Mucosa of gallbladder (tissue), 1 donor: ENCODE results near the gene DXO. TPM values are rescaled to one million over a fixed set of nuclear protein-coding genes. Genes with fewer than 3 reads are reported as not detected.
"Not testable (repeated sequence)": the region's sequence is repeated elsewhere in the genome, so short reads cannot be mapped to it uniquely, and the experiment has no call there.

Experiments used
- DNase-seq: peaks from one replicate; pipeline ENCODE4 v3.0.0-alpha.2; 2020; ENCODE audit warnings: low spot score
- total RNA-seq: library from RNA; stranded (reverse); gene quantifications from one replicate; pipeline ENCODE4 v1.2.1, GENCODE V29; 2021
- donor health status: DM: no; HTN: no; CAD: no.

The DXO gene
- total RNA-seq, 1 donor from 2014 or later = 27.6 TPM

GRCh38 chr6:31958741-31959739 is 12.9 kb downstream of the DXO start, which contains the start of the genes NELFE and SKIC2:
Gene NELFE, minus strand, starts transcription at chr6:31958971. Its CDS starts 525 bp downstream, at chr6:31958446.
Gene SKIC2, plus strand, starts transcription at chr6:31959175. Its CDS starts 18 bp downstream, at chr6:31959193.
- DNase-seq = peak; percentile 99

DNA sequence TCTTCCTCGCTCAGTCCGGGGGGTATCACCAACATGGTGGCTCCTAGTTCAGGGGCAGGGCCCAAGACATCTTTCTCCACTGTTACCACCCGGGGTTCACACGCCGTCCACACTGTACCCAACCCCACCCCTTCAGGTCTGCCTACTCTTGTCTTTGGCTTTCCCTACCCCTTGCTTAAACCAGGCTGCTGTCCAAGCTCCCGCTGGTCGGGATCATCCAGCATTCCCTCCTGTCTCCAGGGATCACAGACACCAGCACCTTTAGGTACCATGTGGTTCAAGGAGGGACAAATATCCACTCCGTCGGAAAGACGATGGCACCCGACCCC is 13.6 kb downstream of the DXO start:
- no peak for DNase-seq

GRCh38 chr6:31956796-31957195 is 15.1 kb downstream of the DXO start:
- no peak for DNase-seq

GRCh38 chr6:31954511-31954910 is 17.4 kb downstream of the DXO start:
- DNase-seq = no peak

GRCh38 chr6:31952890-31953289 is 19.0 kb downstream of the DXO start:
- DNase-seq = no peak

GRCh38 chr6:31952140-31952805 is 19.7 kb downstream of the DXO start:
- DNase-seq = peak; percentile 65

- DNase-seq = no peak
These were observed 21.9 kb downstream of the DXO start for GRCh38 chr6:31949926-31950548.

DNA sequence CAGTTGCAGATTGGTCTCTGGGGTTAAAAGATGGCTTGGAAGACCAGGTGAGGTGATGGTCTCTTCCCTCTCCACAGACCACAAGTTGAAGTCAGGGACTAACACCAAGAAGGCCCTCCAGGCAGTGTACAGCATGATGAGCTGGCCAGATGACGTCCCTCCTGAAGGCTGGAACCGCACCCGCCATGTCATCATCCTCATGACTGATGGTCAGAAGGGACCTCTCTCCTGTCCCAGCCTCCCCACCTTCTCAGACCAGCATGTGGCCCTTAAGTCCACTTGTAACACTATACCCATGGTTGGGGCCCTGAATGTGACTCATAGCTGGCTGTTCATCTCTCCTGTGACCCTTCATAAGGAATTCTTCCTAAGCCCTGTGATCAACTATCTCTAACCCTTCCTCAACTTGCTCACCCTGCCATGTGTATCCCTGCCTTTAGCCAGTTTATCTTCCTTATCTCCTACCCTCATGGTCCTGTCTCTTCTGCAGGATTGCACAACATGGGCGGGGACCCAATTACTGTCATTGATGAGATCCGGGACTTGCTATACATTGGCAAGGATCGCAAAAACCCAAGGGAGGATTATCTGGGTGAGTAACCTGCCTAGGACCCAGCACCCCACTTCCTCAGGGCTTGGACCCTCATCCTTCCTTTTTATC is 23.1 kb downstream of the DXO start:
- no peak for DNase-seq

DNA sequence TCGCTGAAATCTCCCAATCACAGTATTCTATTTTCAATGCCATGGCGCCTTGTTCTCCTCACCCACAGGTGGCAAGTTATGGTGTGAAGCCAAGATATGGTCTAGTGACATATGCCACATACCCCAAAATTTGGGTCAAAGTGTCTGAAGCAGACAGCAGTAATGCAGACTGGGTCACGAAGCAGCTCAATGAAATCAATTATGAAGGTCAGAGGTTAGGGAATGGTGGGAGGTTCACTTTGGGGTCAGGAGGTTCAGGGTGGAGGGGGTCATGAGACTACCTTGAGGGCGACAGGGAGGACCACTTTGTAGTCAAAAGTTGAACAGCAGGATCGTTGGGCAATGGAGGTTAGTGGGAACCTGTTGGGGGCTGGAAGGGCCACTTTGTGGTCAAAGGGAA is 23.6 kb downstream of the DXO start:
- no peak for DNase-seq

DNA sequence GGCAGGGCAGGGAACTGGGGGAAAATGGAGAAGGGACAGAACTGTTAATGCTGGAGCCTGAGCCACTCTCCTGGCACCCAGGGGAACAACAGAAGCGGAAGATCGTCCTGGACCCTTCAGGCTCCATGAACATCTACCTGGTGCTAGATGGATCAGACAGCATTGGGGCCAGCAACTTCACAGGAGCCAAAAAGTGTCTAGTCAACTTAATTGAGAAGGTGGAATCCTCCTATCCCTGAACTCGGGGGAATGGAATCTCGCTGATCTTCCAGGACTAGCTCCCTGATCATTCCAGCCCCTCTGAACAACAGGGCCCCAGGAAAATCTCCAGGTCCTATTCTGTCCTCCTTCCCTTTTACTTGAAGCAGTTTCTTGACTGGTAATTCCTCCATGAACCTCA is 24.1 kb downstream of the DXO start:
- DNase-seq = no peak

DNA sequence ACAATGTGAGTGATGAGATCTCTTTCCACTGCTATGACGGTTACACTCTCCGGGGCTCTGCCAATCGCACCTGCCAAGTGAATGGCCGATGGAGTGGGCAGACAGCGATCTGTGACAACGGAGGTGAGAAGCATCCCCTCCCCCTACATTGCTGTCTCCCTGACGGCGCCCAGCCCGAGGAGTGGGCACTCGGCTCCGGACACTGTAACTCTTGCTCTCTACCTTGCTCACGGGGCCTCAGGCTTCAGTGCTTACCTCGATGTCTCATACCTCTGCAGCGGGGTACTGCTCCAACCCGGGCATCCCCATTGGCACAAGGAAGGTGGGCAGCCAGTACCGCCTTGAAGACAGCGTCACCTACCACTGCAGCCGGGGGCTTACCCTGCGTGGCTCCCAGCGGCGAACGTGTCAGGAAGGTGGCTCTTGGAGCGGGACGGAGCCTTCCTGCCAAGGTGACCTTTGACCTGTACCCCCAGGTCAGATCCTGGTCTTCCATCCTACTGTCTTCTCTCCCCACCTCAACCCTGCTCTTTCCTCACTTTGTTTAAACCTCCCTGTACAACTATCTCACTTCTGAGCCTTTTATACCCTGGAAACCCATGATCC is 24.8 kb downstream of the DXO start:
- DNase-seq = no peak

DNA sequence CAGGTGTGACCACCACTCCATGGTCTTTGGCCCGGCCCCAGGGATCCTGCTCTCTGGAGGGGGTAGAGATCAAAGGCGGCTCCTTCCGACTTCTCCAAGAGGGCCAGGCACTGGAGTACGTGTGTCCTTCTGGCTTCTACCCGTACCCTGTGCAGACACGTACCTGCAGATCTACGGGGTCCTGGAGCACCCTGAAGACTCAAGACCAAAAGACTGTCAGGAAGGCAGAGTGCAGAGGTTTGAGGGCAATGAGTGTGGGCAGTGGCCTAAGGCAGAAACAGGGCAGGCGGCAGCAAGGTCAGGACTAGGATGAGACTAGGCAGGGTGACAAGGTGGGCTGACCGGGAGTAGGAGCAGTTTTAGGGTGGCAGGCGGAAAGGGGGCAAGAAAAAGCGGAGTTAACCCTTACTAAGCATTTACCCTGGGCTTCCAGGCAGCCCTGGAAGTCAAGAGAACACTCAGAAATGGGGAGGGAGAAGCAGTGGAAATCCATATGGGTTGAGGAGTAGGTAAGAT is 25.5 kb downstream of the DXO start:
- no peak for DNase-seq

DNA sequence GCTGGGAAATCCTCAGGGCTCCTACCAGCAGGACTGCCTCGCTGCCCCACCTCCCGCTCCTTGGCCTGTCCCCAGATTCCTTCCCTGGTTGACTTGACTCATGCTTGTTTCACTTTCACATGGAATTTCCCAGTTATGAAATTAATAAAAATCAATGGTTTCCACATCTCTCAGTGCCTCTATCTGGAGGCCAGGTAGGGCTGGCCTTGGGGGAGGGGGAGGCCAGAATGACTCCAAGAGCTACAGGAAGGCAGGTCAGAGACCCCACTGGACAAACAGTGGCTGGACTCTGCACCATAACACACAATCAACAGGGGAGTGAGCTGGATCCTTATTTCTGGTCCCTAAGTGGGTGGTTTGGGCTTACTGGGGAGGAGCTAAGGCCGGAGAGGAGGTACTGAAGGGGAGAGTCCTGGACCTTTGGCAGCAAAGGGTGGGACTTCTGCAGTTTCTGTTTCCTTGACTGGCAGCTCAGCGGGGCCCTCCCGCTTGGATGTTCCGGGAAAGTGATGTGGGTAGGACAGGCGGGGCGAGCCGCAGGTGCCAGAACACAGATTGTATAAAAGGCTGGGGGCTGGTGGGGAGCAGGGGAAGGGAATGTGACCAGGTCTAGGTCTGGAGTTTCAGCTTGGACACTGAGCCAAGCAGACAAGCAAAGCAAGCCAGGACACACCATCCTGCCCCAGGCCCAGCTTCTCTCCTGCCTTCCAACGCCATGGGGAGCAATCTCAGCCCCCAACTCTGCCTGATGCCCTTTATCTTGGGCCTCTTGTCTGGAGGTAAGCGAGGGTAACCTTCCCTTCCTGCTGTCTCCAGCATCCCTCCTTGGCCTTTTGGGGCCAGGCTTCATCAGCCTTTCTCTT is 26.2 kb downstream of the DXO start, which contains the start of gene CFB:
Gene CFB, plus strand, starts transcription at position 589 of the 863 bp plus-strand sequence. Its CDS starts 127 bp downstream, at position 716.
- DNase-seq = peak; percentile 91

DNA sequence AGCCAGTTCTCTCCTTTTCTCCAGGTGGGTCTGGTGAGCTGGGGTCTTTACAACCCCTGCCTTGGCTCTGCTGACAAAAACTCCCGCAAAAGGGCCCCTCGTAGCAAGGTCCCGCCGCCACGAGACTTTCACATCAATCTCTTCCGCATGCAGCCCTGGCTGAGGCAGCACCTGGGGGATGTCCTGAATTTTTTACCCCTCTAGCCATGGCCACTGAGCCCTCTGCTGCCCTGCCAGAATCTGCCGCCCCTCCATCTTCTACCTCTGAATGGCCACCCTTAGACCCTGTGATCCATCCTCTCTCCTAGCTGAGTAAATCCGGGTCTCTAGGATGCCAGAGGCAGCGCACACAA is 26.8 kb downstream of the DXO start:
- DNase-seq = no peak

GRCh38 chr6:31943742-31944141 is 28.2 kb downstream of the DXO start:
- DNase-seq = no peak

- DNase-seq = no peak
These were observed 31.7 kb downstream of the DXO start for GRCh38 chr6:31940256-31940664.

DNA sequence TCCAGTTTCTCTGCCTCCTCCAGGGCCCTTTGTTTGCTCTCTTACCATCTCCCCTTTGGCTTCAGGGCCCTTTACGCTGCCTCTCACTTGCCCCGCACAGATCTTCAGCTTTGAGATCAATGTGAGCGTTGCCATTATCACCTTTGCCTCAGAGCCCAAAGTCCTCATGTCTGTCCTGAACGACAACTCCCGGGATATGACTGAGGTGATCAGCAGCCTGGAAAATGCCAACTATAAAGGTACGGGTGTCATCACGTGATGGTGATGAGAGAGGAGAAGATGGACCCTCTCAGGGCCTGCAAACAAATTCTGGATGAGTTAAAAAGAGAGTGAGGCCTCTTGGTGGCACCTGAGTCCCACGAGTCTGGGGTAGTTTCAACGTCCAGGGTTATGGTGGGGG is 36.1 kb downstream of the DXO start:
- DNase-seq = no peak

DNA sequence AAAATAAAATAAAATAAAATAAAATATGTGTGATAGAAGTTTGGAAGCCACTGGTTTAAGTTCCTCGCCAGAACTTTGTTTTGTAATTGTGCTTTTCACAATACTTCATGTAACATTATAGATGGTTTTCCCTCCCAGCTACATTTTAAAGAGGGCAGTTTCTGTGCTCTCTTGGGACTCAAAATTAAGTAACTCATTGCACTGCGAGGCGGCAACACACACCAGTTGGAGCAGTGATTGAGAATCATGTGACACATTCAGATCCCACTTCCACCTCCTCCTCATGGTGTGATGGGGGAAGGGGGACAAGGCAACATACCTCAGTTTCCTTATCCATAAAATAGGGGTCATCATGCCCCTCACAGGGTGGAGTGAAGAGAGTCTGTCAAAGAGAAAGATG is 36.9 kb downstream of the DXO start:
- DNase-seq = no peak

DNA sequence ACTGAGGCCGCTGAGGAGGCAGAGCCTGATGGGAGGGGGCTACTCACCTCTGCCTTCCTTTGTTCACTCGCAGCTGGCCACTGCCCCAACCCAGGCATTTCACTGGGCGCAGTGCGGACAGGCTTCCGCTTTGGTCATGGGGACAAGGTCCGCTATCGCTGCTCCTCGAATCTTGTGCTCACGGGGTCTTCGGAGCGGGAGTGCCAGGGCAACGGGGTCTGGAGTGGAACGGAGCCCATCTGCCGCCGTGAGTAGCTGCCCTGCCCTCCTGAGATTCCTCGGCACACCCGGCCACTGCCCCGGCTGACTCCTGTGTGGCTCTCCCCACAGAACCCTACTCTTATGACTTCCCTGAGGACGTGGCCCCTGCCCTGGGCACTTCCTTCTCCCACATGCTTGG is 38.4 kb downstream of the DXO start:
- DNase-seq = no peak

GRCh38 chr6:31932137-31932536 is 39.8 kb downstream of the DXO start:
- not testable (repeated sequence) for DNase-seq
